HG02852 (cell line): ENCODE data around the gene GFI1.

Experiments
- ATAC-seq: cut with Tn5 transposase; IDR thresholded peaks from one replicate; pipeline ENCODE4 v1.9.1; 2021; ENCODE audit warnings: mild to moderate bottlenecking, moderate library complexity; ENCODE audit not compliant: unreplicated experiment

Gene GFI1

DNA sequence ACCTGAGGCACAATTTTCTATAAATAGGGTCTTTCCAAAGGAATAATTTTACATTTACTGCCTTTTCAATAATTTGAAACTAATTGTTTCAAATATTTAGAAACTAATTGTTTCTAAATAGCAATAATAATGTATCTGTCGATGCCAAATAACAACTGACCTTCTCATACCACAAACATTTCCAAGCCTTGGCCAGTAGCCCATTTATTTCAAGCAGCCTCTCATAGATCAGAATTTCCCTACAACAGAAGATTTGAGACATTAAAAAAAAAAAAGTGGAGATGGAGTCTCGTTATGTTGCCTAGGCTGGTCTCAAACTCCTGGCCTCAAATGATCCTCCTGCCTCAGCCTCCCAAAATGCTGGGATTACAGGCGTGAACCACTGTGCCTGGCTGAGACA lies 2.1 kb upstream of the GFI1 start:
- ATAC-seq, result no peak

GRCh38 chr1:92488416-92488815 lies 1.7 kb upstream of the GFI1 start:
- ATAC-seq, result no peak

GRCh38 chr1:92487078-92487605 lies 417 bp upstream of the GFI1 start:
- ATAC-seq, result no peak

DNA sequence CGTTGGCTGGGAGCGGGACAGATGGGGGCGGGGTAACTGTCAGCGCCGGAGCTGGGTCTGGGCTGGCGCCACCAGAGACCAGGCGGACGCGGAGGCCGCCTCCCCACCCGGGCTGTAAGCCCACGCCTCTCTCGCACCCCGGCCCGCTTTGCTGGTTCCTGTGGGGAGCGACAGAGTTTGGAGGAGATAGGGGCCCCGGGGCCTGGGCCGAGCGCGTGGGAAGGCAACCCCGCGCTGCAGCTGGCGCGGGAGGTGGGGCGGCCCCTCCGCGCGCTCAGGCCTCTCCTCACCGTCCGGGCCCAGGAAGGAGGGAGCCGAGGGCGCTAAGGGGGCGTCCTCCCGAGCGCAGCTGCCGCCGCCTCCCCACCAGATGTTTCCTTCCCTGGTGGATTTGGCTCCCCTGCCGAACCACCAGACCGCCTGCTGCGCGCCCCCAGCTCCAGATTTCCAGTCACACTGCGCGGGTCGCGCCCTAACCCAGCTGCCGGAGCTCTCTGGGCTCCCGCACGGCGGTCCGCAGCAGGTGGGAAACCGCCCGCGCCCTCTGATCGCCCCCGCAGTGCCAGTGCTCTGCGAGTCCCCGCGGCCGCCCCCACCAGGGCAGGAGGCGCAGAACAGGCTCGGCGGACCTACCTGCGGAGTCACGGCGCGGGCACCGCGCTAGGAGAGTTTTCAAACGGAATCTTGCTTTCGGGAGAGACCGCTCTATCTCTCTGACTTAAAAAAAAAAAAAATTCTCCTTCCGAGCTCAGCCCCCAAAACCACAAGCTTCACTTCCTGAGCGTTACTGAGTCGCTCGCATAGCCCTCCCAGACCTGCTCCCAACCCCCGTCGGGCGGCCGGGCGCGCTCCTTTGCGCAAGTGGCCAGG lies 1.1 kb downstream of the GFI1 start:
- peak; percentile 44 for ATAC-seq

DNA sequence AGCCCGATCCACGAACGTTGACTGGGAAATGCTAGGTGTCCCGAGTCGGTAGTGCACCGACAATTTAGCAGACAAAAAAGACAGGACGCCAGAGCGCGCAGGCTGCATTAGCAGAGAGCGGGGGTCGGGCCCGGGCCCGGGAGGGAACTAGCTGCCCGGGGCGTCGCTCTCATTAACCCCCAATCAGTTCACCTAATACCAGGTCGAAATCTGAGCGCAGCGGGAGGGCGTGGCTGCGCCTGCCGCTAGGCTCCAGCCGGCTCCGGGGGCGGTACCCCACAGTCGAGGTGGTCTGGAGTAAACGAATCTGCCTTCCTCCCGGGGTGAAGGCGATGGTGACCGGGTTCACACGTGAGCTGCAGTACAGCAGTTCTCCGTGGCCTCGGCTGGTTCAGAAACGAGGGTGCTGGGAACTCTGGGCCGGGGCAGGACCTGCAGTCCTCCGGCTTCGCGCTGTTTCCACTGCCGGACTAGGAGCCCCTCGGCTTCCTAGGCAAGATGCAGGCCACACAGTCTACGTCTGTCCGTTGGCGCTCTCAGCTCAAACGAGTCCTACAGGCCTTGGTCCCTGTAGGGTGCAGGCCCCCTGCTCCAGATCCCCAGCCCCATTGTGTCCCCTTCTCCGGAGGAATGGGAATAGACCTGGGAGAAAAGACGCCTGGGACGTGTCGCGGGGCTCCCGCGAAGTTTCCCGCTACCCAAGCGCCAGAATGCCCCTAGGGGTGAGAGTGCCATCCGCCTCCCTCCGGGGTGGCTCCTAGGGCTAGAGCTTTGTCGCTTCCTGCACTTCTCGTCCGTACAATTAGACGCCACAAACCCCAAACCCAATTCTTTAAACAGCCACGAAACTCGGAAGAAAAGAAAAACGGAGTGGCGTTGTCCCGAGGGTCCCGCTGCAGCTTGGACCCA lies 2.0 kb downstream of the GFI1 start:
- ATAC-seq, result peak; percentile 14

- ATAC-seq, result no peak
Measured at GRCh38 chr1:92483610-92484471, 2.9 kb downstream of the GFI1 start.

- no peak for ATAC-seq
Measured at GRCh38 chr1:92482665-92483609, 3.8 kb downstream of the GFI1 start.

DNA sequence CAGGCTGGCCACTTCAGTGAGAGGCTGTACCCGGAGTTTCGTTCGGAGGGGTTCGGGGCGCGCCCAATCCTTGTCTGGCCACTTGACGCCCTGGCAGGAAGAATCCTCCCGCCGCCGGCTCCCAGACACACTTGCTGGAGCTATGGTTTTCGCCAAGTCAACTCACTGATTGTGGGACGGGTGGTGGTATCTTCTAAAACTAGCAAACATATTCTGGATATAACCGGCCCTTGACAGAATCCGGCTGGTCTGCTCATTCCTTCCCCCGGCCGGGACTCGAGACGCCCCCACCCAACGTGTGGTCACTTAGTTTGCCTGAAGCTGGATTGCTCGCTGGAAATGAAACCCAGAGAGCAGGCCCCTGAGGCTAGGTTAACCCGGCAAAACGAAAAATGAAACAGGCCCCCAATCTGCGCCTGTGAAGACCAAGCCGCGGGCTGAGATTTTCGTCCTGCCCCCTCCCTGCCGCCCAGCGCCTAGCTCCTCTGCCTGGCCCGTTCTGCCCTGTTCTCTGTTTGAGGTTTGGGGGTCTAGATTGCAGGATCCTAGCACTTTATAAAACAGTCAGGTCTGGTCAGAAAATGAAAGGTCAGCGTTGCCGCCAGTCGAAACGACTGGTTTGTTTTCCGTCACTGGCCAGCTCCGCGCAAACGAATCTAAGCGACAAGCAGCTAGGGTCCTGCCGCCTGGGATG lies 4.6 kb downstream of the GFI1 start:
- ATAC-seq, result no peak

DNA sequence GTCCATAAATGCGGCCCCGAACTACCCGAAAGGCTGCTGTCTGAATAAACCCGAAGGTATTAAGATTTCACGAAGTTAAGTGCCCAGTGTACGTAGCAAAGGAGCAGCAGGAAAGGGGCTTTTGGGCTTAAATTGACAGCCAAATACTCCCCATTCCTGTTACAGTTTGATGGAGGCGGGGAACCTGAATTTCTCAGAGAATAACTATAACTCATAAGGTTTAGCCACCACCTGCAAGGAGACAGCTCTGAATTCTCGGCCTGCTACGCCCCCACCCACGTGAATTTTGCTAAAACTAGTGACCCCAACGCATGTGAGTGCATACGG lies 5.2 kb downstream of the GFI1 start:
- ATAC-seq, result no peak

- no peak for ATAC-seq
Measured at GRCh38 chr1:92480813-92481598, 5.7 kb downstream of the GFI1 start.

DNA sequence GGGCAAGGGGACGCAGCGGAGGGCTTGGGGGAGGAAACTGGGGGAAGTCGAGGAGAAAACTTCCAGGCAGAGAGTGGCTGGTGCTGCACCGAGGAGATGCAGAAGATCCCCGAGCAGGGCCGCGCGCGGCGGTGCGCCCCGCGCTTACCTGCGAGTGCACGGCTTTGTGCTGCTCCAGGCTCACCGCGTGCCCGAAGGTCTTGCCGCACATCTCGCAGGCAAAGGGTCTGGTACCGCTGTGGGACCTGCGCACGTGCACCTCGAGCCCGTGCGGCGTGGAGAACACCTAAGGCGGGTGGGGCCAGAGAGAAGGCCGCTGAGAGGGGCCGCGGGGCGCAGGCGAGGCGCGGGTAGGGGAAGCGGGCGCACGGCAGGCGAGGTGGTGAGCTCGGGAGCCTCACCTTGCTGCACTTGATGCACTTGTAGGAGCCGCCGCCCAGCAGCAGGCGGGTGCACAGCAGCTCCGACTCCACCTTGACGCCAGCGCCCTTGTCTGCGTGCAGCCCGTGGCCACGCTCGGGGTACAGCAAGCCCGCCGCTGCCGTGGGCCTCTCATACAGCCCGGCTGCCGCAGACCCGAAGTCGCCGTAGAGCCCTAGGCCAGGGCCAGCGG lies 6.4 kb downstream of the GFI1 start:
- no peak for ATAC-seq

GRCh38 chr1:92479587-92479986 lies 7.1 kb downstream of the GFI1 start:
- ATAC-seq, result no peak

GRCh38 chr1:92478393-92478792 lies 8.3 kb downstream of the GFI1 start:
- ATAC-seq, result no peak

- no peak for ATAC-seq
Measured at GRCh38 chr1:92476071-92476631, 10.6 kb downstream of the GFI1 start.

DNA sequence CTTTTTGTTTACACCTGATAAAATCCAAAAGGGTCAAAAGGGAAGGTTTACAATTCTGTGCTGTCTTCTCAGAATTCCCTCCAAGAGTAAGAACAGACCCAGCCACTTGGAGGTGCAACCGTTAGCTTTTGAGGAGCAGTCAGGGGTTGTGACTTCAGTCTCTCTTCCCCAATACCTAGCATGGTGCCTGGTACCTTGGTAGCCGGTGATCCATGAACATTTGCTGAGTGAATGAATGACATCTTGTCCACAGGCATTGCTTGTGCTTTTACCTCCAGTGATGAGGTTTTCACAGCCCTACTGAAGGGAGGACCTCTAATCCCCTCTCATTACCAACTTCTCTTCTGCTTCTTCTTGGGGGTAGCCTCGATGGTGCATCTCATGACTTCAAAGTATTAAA lies 11.7 kb downstream of the GFI1 start:
- ATAC-seq, result no peak

GRCh38 chr1:92473781-92474495 lies 12.8 kb downstream of the GFI1 start:
- peak; percentile 74 for ATAC-seq

GRCh38 chr1:92470216-92470615 lies 16.5 kb downstream of the GFI1 start:
- no peak for ATAC-seq
